Peyer's patch (tissue), 4 donors: ENCODE measurements around the gene CD79A. TPM values are rescaled to one million over a fixed set of nuclear protein-coding genes. Genes with fewer than 3 reads are reported as not detected.

ENCODE experiments used
- DNase-seq, 3 donors: peaks; one replicate each; pipeline ENCODE4 v3.0.0-alpha.2; 2017 to 2019
- H3K27ac ChIP-seq, 4 donors: fragments of 200-600 bp; sonication (generic); one replicate each; pipeline ENCODE4 v1.5.1; 2016 to 2019
- H3K27me3 ChIP-seq, 2 donors: fragments of 200-600 bp; sonication (generic); one replicate each; pipeline ENCODE4 v1.5.1; 2019
- H3K36me3 ChIP-seq, 3 donors: fragments of 200-600 bp; sonication (generic); one replicate each; pipeline ENCODE4 v1.5.1; 2016 to 2019
- H3K4me1 ChIP-seq, 4 donors: fragments of 200-600 bp; sonication (generic); one replicate each; pipeline ENCODE4 v1.5.1; 2016 to 2019
- H3K4me3 ChIP-seq, 4 donors: fragments of 200-600 bp; sonication (generic); 1 replicate in 3 of 4; 2 replicates in 1 of 4; pipeline ENCODE4 v1.5.1; 2016 to 2019; ENCODE audit warnings: mild to moderate bottlenecking in 1 of 4
- H3K9me3 ChIP-seq, 4 donors: fragments of 200-600 bp; sonication (generic); one replicate each; pipeline ENCODE4 v1.5.1; 2016 to 2019; ENCODE audit warnings: mild to moderate bottlenecking in 1 of 4
- POLR2A ChIP-seq, 2 donors: fragments of 450-650 bp; IDR thresholded peaks; one replicate each; pipeline ENCODE4 v1.5.1; 2017; ENCODE audit warnings: antibody characterized with exemption in 2 of 2, mild to moderate bottlenecking in 2 of 2, moderate library complexity in 2 of 2
- total RNA-seq, 4 donors: library from RNA; depleted of rRNA; stranded (reverse); fragments of >200 nt; gene quantifications; one replicate each; pipeline ENCODE4 v1.1.0, GENCODE V29; 2016
- TF ChIP-seq, protein P1 (sequence below), 6 experiments: fragments of 450-650 bp in 4 of 6; fragments of 200-600 bp in 2 of 6; sonication (generic) in 1 of 6; IDR thresholded peaks; one replicate each; pipeline ENCODE4 v1.5.1; 2017 to 2019; ENCODE audit warnings: antibody characterized with exemption in 6 of 6, mild to moderate bottlenecking in 3 of 6, moderate library complexity in 1 of 6

CD79A gene
- total RNA-seq, 4 donors from 2014 or later, result 2.8 to 65.2 (median 4.2) TPM

DNA sequence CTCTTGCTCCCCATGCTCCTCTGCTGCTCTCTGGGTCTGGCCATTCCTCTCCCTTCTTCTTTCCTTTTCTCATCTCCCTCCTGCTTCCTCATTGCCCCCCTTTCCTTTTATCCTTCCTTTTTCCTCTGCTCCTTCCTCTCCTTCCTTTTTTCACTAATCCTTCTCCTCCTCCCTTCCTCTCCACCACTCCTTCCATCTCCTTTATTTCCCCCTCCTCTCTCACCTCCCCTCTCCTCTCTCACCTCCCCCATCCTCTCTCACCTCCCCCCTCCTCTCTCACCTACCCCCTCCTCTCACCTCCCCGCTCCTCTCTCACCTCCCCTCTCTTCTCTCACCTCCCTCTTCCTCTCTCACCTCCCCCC, 19.5 kb downstream of the CD79A start:
- Histone ChIP-seq H3K27me3 (no peaks in the 10 kb centered on the region), H3K27ac (peak overlapping the region in 1 of 4 donors; percentile 10), H3K4me3 (no peak overlapping the region), H3K9me3 (no peaks in the 10 kb centered on the region), H3K4me1 (no peaks in the 10 kb centered on the region), H3K36me3 (peaks cover 0 to 91% (median 0%) of the 10 kb centered on the region in 3 donors)
- TF ChIP-seq, protein P1, sequence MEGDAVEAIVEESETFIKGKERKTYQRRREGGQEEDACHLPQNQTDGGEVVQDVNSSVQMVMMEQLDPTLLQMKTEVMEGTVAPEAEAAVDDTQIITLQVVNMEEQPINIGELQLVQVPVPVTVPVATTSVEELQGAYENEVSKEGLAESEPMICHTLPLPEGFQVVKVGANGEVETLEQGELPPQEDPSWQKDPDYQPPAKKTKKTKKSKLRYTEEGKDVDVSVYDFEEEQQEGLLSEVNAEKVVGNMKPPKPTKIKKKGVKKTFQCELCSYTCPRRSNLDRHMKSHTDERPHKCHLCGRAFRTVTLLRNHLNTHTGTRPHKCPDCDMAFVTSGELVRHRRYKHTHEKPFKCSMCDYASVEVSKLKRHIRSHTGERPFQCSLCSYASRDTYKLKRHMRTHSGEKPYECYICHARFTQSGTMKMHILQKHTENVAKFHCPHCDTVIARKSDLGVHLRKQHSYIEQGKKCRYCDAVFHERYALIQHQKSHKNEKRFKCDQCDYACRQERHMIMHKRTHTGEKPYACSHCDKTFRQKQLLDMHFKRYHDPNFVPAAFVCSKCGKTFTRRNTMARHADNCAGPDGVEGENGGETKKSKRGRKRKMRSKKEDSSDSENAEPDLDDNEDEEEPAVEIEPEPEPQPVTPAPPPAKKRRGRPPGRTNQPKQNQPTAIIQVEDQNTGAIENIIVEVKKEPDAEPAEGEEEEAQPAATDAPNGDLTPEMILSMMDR (IDR thresholded peaks at IDR 0.05), result no peak
- no peak for TF ChIP-seq POLR2A (IDR thresholded peaks at IDR 0.05)
- no peak for DNase-seq

DNA sequence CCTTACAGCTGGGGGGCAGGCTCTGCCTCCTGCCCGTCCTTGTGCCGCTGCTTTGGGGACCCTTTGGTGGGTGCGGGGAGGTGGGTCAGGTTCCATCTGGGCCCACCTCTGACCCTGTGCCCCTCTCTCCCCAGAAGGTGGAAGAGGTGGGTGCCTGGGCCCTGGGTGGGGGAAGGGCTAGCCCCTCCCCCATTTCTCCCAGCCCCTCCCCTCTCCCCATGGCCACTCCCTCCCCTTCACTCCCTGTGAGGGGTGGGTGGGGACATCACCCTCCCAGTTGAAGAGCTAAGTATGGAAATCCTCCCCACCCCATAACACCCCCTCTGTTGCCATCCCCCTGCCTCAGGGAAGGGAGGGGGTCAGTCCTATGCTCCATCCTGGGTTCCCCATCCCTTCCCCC, 20.1 kb downstream of the CD79A start:
- Histone ChIP-seq H3K27me3 (no peaks in the 10 kb centered on the region), H3K9me3 (no peaks in the 10 kb centered on the region), H3K36me3 (peaks cover 0 to 91% (median 0%) of the 10 kb centered on the region in 3 donors), H3K4me3 (no peak overlapping the region), H3K4me1 (no peaks in the 10 kb centered on the region), H3K27ac (no peak overlapping the region)
- TF ChIP-seq, protein P1 (IDR thresholded peaks at IDR 0.05), result no peak
- no peak for TF ChIP-seq POLR2A (IDR thresholded peaks at IDR 0.05)
- no peak for DNase-seq

DNA sequence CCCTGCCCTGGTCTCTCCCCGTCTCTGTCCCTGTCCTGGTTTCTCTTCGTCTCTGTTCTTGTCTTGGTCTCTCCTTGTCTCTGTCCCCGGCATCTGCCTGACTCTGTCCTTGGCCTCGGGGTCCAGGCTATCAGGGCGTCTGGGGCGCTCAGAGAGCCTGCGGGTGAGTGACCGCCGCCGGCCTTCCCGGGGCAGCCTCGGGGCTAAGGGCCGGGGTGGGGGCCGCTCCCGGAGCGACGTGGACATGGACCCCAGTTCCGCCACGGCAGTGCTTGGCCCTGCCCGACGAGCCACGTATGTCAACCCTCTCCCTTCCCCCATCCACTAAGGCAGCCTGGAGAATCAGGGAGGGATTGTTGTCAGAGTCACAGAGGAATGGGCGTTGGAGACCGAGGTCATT, 20.7 kb downstream of the CD79A start:
- Histone ChIP-seq H3K27ac (no peak overlapping the region), H3K27me3 (no peaks in the 10 kb centered on the region), H3K4me1 (no peaks in the 10 kb centered on the region), H3K4me3 (no peak overlapping the region), H3K36me3 (peaks cover 0 to 91% (median 0%) of the 10 kb centered on the region in 3 donors), H3K9me3 (no peaks in the 10 kb centered on the region)
- TF ChIP-seq POLR2A (IDR thresholded peaks at IDR 0.05), result no peak
- TF ChIP-seq, protein P1 (IDR thresholded peaks at IDR 0.05), result no peak
- DNase-seq, result no peak

DNA sequence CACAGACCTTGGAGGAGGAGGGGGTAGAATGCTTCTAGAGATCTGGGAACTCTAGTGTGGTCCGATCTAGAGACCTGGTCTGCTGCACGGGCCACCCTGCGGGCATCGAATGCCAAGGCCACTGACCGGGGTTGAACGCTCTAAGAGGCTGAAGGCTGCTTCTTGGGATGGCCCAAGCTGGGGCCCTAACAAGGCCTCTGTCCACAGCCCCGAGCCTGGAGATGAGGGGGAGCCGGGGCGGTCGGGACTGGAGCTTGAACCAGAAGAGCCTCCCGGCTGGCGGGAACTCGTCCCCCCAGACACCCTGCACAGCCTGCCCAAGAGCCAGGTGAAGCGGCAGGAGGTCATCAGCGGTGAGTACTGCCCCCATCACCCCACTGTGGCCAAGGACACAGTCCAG, 21.2 kb downstream of the CD79A start:
- TF ChIP-seq, protein P1 (IDR thresholded peaks at IDR 0.05), result no peak
- H3K27ac ChIP-seq, result no peak overlapping the region
- H3K4me3 ChIP-seq, result no peak overlapping the region
- H3K36me3 ChIP-seq, result peaks cover 0 to 91% (median 0%) of the 10 kb centered on the region in 3 donors
- H3K4me1 ChIP-seq, result no peaks in the 10 kb centered on the region
- no peaks in the 10 kb centered on the region for H3K9me3 ChIP-seq
- H3K27me3 ChIP-seq, result no peaks in the 10 kb centered on the region
- DNase-seq, result no peak

DNA sequence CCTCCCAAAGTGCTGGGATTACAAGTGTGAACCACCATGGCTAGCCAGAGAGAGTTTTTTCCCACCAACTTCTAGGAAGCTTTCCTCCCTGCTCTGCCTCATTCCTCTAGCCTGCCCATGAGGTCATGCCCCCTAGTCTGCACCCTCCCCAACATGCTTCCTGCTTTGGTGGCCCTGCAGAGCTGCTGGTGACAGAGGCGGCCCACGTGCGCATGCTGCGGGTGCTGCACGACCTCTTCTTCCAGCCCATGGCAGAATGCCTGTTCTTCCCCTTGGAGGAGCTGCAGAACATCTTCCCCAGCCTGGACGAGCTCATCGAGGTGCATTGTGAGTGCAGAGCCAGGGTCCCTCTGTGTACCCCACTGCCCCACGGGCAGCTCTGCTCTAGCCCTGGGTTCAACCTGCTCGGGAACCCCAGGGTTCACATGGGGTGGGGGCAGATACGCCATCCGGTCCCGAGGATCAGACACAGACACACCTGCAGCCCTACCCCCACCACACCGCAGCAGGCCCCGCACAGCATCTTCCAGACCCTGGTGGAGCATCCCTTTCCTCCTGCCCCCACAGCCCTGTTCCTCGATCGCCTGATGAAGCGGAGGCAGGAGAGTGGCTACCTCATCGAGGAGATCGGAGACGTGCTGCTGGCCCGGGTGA, 24.8 kb downstream of the CD79A start:
- DNase-seq, result no peak

More for the DNA sequence above, 24.8 kb downstream of the CD79A start:
- peaks cover 0 to 98% (median 0%) of the 10 kb centered on the region in 3 donors for H3K36me3 ChIP-seq
- H3K27ac ChIP-seq, result no peak overlapping the region
- TF ChIP-seq, protein P1 (IDR thresholded peaks at IDR 0.05), result no peak
- no peak for TF ChIP-seq POLR2A (IDR thresholded peaks at IDR 0.05)
- H3K9me3 ChIP-seq, result no peaks in the 10 kb centered on the region
- H3K4me3 ChIP-seq, result no peak overlapping the region
- no peaks in the 10 kb centered on the region for H3K27me3 ChIP-seq
- H3K4me1 ChIP-seq, result peaks cover 0 to 10% (median 2%) of the 10 kb centered on the region in 4 donors
